WTC11 (cell line): ENCODE results near the gene CLNK. TPM values are rescaled to one million over a fixed set of nuclear protein-coding genes. Genes with fewer than 3 reads are reported as not detected.

ENCODE experiments used
- ATAC-seq: fragments of 200-7000 bp; cut with Tn5 transposase; 2 replicates; pipeline ENCODE4 v1.10.0; 2021; ENCODE audit warnings: mild to moderate bottlenecking, moderate library complexity
- CTCF ChIA-PET: fragments of 300-600 bp; sonication (Branson Sonifier 250); formaldehyde crosslinking; loops from one replicate; lab custom pipeline; 2021; ENCODE audit warnings: antibody characterized with exemption; lab: Charles Lee
- POLR2A ChIA-PET: fragments of 350-600 bp; sonication (Branson Sonifier 250); formaldehyde crosslinking; loops from one replicate; lab custom pipeline; 2021; ENCODE audit warnings: antibody characterized with exemption; lab: Charles Lee
- DNase-seq: peaks from one replicate; pipeline ENCODE4 v3.0.0; 2021; ENCODE audit warnings: low spot score
- H3K27ac Mint-ChIP-seq: 2 replicates; pipeline ENCODE4 v1.8.0; 2021; ENCODE audit warnings: mixed read lengths
- H3K27me3 Mint-ChIP-seq: 2 replicates; pipeline ENCODE4 v1.8.0; 2021; ENCODE audit warnings: low read depth, mild to moderate bottlenecking, moderate library complexity, mixed read lengths
- H3K36me3 Mint-ChIP-seq: 2 replicates; pipeline ENCODE4 v1.8.0; 2021; ENCODE audit warnings: mixed read lengths
- H3K4me1 Mint-ChIP-seq: 2 replicates; pipeline ENCODE4 v1.8.0; 2022; ENCODE audit warnings: mixed read lengths
- H3K4me3 Mint-ChIP-seq: 2 replicates; pipeline ENCODE4 v1.8.0; 2021; ENCODE audit warnings: mild to moderate bottlenecking, moderate library complexity, mixed read lengths
- H3K9me3 Mint-ChIP-seq: 2 replicates; pipeline ENCODE4 v1.8.0; 2021; ENCODE audit warnings: mixed read lengths
- ARID4B ChIP-seq: sonication (generic); formaldehyde crosslinking; IDR thresholded peaks from 2 replicates; pipeline ENCODE4 v1.8.0; 2023; ENCODE audit warnings: missing genetic modification reagents, mild to moderate bottlenecking, borderline replicate concordance
- ATF2 ChIP-seq: sonication (generic); formaldehyde crosslinking; IDR thresholded peaks from 2 replicates; pipeline ENCODE4 v1.8.1; 2022; ENCODE audit warnings: low read depth, missing genetic modification reagents, borderline replicate concordance
- ATF6 ChIP-seq: sonication (generic); formaldehyde crosslinking; IDR thresholded peaks from 2 replicates; pipeline ENCODE4 v1.8.1; 2023; ENCODE audit warnings: mild to moderate bottlenecking, missing genetic modification reagents
- CREB1 ChIP-seq: sonication (generic); formaldehyde crosslinking; IDR thresholded peaks from 2 replicates; pipeline ENCODE4 v1.8.0; 2023; ENCODE audit warnings: mild to moderate bottlenecking, missing genetic modification reagents
- ERG ChIP-seq: fragments of 250-450 bp; sonication (Bioruptor Pico); IDR thresholded peaks from 2 replicates; pipeline ENCODE4 v1.8.0; 2021; ENCODE audit warnings: mild to moderate bottlenecking
- FOXJ3 ChIP-seq: sonication (generic); formaldehyde crosslinking; IDR thresholded peaks from 2 replicates; pipeline ENCODE4 v1.9.0; 2021; ENCODE audit warnings: missing genetic modification reagents, mild to moderate bottlenecking, borderline replicate concordance
- FOXK1 ChIP-seq: sonication (generic); formaldehyde crosslinking; IDR thresholded peaks from 2 replicates; pipeline ENCODE4 v1.8.0; 2022; ENCODE audit warnings: mild to moderate bottlenecking, moderate library complexity, missing genetic modification reagents
- IRF2 ChIP-seq: sonication (generic); formaldehyde crosslinking; IDR thresholded peaks from 2 replicates; pipeline ENCODE4 v1.8.0; 2022; ENCODE audit warnings: low read depth, missing genetic modification reagents, borderline replicate concordance
- NR2C2 ChIP-seq: sonication (generic); formaldehyde crosslinking; IDR thresholded peaks from 2 replicates; pipeline ENCODE4 v1.8.0; 2022; ENCODE audit warnings: mild to moderate bottlenecking, missing genetic modification reagents
- NR3C1 ChIP-seq: sonication (generic); formaldehyde crosslinking; conservative IDR thresholded peaks from 2 replicates; pipeline ENCODE4 v1.8.1; 2023; ENCODE audit warnings: low read depth, mild to moderate bottlenecking, missing genetic modification reagents
- PREB ChIP-seq: sonication (generic); formaldehyde crosslinking; IDR thresholded peaks from 2 replicates; pipeline ENCODE4 v1.8.1; 2022; ENCODE audit warnings: mild to moderate bottlenecking, missing genetic modification reagents, moderate library complexity, borderline replicate concordance
- RORB ChIP-seq: fragments of 250-450 bp; sonication (Bioruptor Pico); IDR thresholded peaks from 2 replicates; pipeline ENCODE4 v1.9.0; 2021; ENCODE audit warnings: mild to moderate bottlenecking
- SOX15 ChIP-seq: fragments of 250-450 bp; sonication (Bioruptor Pico); IDR thresholded peaks from 2 replicates; pipeline ENCODE4 v1.9.0; 2021; ENCODE audit warnings: mild to moderate bottlenecking
- STAT6 ChIP-seq: sonication (generic); formaldehyde crosslinking; conservative IDR thresholded peaks from 2 replicates; pipeline ENCODE4 v1.8.1; 2023; ENCODE audit warnings: mild to moderate bottlenecking, low read depth, missing genetic modification reagents, moderate library complexity
- ZBTB43 ChIP-seq: sonication (generic); formaldehyde crosslinking; IDR thresholded peaks from 2 replicates; pipeline ENCODE4 v1.8.1; 2023; ENCODE audit warnings: mild to moderate bottlenecking, missing genetic modification reagents
- ZNF219 ChIP-seq: sonication (generic); formaldehyde crosslinking; IDR thresholded peaks from 2 replicates; pipeline ENCODE4 v1.8.0; 2023; ENCODE audit warnings: missing genetic modification reagents, mild to moderate bottlenecking, borderline replicate concordance
- ZNF281 ChIP-seq: sonication (generic); formaldehyde crosslinking; IDR thresholded peaks from 2 replicates; pipeline ENCODE4 v1.8.0; 2023; ENCODE audit warnings: mild to moderate bottlenecking, missing genetic modification reagents
- total RNA-seq: library from RNA; stranded (reverse); gene quantifications from 3 replicates; pipeline ENCODE4 v1.2.3, GENCODE V29; 2021

The CLNK gene
- total RNA-seq, 1 experiment from 2014 or later, result not detected

- TF ChIP-seq STAT6 (CRISPR knock-in tag), result no peak
- TF ChIP-seq SOX15 (CRISPR knock-in tag), result no peak
- TF ChIP-seq NR3C1 (CRISPR knock-in tag), result no peak
- TF ChIP-seq ZNF281, result no peak
- no peak for TF ChIP-seq ERG (CRISPR knock-in tag)
- no peak for TF ChIP-seq NR2C2 (CRISPR knock-in tag)
- TF ChIP-seq RORB (CRISPR knock-in tag), result no peak
- no peak for TF ChIP-seq ZNF219 (CRISPR knock-in tag)
- TF ChIP-seq IRF2 (CRISPR knock-in tag), result no peak
- no peak for TF ChIP-seq FOXJ3 (CRISPR knock-in tag)
- TF ChIP-seq ATF6 (CRISPR knock-in tag), result no peak
- H3K27ac Mint-ChIP-seq, result no peak overlapping the region
- H3K9me3 Mint-ChIP-seq, result peaks cover 63% of the 10 kb centered on the region
- CTCF ChIA-PET, result no interaction called here
- peaks cover 44% of the 10 kb centered on the region for H3K36me3 Mint-ChIP-seq
- POLR2A ChIA-PET, result no interaction called here
- no peak overlapping the region for H3K4me3 Mint-ChIP-seq
- DNase-seq (no peak), ATAC-seq (no peak)
- H3K4me1 Mint-ChIP-seq, result no peaks in the 10 kb centered on the region
- peaks cover 11% of the 10 kb centered on the region; the same call in 1 of the 2 replicates for H3K27me3 Mint-ChIP-seq
Measured at GRCh38 chr4:10605031-10605430, 79.5 kb downstream of the CLNK start.

- Mint-ChIP-seq H3K36me3 (peaks cover 54% of the 10 kb centered on the region), H3K27me3 (peaks cover 11% of the 10 kb centered on the region; the same call in 1 of the 2 replicates), H3K27ac (no peak overlapping the region), H3K4me1 (0 out of 2 replicates have a peak, but pooled peaks cover 5% of the 10 kb centered on the region), H3K9me3 (peaks cover 72% of the 10 kb centered on the region), H3K4me3 (no peak overlapping the region)
- ChIA-PET POLR2A (no interaction called here), CTCF (no interaction called here)
- ATAC-seq, result no peak
- no peak for DNase-seq
- TF ChIP-seq PREB (no peak), ZBTB43 (CRISPR knock-in tag) (no peak), FOXK1 (CRISPR knock-in tag) (no peak), CREB1 (no peak), ATF2 (CRISPR knock-in tag) (no peak), ARID4B (no peak)
Measured at GRCh38 chr4:10599574-10599973, 85.0 kb downstream of the CLNK start.
